CD4-positive, alpha-beta memory T cell (primary cell): ENCODE measurements around the gene GBX1. TPM values are rescaled to one million over a fixed set of nuclear protein-coding genes. Genes with fewer than 3 reads are reported as not detected.

Experiments
- CTCF ChIA-PET: fragments of 350-600 bp; sonication (Branson Sonifier 250); formaldehyde crosslinking; loops from one replicate; lab custom pipeline; 2021; ENCODE audit warnings: inconsistent platforms; ENCODE audit not compliant: partially characterized antibody; lab: Charles Lee
- POLR2A ChIA-PET: fragments of 350-600 bp; sonication (Branson Sonifier 250); formaldehyde crosslinking; loops from one replicate; lab custom pipeline; 2021; ENCODE audit not compliant: partially characterized antibody; lab: Charles Lee
- DNase-seq, 5 donors: peaks; one replicate each; pipeline versions ENCODE4 v3.0.0 to v3.0.0-alpha.2; 2020 to 2022; ENCODE audit warnings: mixed read lengths in 1 of 5
- H3K27ac ChIP-seq: one replicate; pipeline ENCODE4 v1.7.0; 2013; ENCODE audit warnings: low read depth, low read length
- H3K27me3 ChIP-seq: 2 replicates; pipeline ENCODE4 v1.7.0; 2013; ENCODE audit warnings: mild to moderate bottlenecking, low read length, moderate library complexity; ENCODE audit not compliant: insufficient read depth
- H3K36me3 ChIP-seq: 2 replicates; pipeline ENCODE4 v1.7.0; 2013; ENCODE audit warnings: mild to moderate bottlenecking, low read length, moderate library complexity; ENCODE audit not compliant: insufficient read depth
- H3K4me1 ChIP-seq: 2 replicates; pipeline ENCODE4 v1.7.0; 2013; ENCODE audit warnings: mild to moderate bottlenecking, low read length, moderate library complexity; ENCODE audit not compliant: insufficient read depth
- H3K4me3 ChIP-seq, 2 donors: one replicate each; pipeline ENCODE4 v1.7.0; 2013; ENCODE audit warnings: low read length in 2 of 2, mild to moderate bottlenecking in 1 of 2
- H3K9me3 ChIP-seq, 2 donors: one replicate each; pipeline ENCODE4 v1.7.0; 2013; ENCODE audit warnings: low read length in 2 of 2, control low read depth in 1 of 2; ENCODE audit not compliant: control insufficient read depth in 1 of 2
- H3K27ac Mint-ChIP-seq, 7 donors: one replicate each; pipeline ENCODE4 v1.8.0; 2020 to 2021; ENCODE audit warnings: mixed read lengths in 7 of 7, mild to moderate bottlenecking in 6 of 7, inconsistent platforms in 3 of 7, moderate library complexity in 3 of 7
- H3K27me3 Mint-ChIP-seq, 2 donors: one replicate each; pipeline ENCODE4 v1.8.0; 2020 to 2021; ENCODE audit warnings: mixed read lengths in 2 of 2
- H3K36me3 Mint-ChIP-seq, 2 donors: one replicate each; pipeline ENCODE4 v1.8.0; 2020 to 2021; ENCODE audit warnings: mixed read lengths in 2 of 2, inconsistent platforms in 1 of 2, mild to moderate bottlenecking in 1 of 2
- H3K4me1 Mint-ChIP-seq, 4 donors: one replicate each; pipeline ENCODE4 v1.8.0; 2020 to 2021; ENCODE audit warnings: mixed read lengths in 4 of 4, mild to moderate bottlenecking in 1 of 4
- H3K4me3 Mint-ChIP-seq, 8 donors: one replicate each; pipeline ENCODE4 v1.8.0; 2020 to 2021; ENCODE audit warnings: mixed read lengths in 8 of 8, mild to moderate bottlenecking in 7 of 8, moderate library complexity in 6 of 8, inconsistent platforms in 3 of 8
- H3K9me3 Mint-ChIP-seq, 8 donors: one replicate each; pipeline ENCODE4 v1.8.0; 2020 to 2021; ENCODE audit warnings: mixed read lengths in 8 of 8, mild to moderate bottlenecking in 5 of 8, inconsistent platforms in 3 of 8, moderate library complexity in 1 of 8
- intact Hi-C: fragments of 100-400 bp; cut with micrococcal nuclease; formaldehyde crosslinking; loops from one replicate; pipeline ENCODE4 v1.15.1; 2023
- polyA plus RNA-seq, 2 donors: library from polyadenylated mRNA; unstranded; fragments of 300-500 nt; fragmentation: Illumina TruSeq; gene quantifications; one replicate each; pipeline ENCODE4 v1.2.3, GENCODE V29; 2021
- total RNA-seq, 2 experiments: library from RNA; stranded (reverse); gene quantifications; one replicate each; pipeline ENCODE4 v1.2.3, GENCODE V29; 2021

The GBX1 gene
- total and polyA plus RNA-seq, 4 experiments from 2014 or later: not detected

DNA sequence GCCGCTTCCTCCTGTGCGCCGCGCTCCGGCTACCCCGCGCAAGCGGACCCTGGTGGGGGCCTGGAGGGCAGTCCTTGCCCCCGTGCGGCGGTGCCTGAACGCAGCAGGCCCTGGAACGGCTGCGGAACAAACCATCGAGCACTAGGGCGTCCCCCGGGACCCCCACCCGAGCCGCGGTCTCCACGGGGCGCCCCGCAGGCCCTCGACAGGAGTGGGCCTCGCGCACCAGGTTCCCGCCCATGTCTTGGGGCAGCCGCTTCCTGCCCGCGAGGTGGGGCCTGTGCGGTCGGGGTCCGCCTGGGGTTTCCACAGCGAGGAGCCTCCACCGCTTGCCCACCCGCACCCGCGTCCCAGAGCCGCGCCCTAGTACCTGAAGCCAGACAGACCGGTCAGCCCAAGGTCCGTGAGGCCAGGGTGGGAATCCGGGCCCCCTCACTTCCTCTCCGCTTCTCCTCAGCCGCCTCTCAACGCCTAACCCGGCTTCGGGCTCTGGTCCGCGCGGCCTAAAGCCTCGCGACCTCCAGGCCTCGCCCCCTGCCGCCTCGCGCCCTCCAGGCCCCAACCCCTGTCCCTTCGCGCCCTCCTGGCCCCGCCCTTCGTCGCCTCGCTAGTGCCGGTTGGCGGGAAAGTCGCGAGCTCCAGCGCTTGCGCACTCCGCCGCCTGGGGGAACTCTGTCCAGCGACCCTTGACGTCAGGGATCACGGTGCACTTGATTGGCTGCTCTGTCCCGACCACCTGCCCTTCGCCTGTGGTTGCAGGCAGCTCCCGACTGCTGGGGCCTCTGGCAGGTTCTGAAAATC, 7.0 kb upstream of the GBX1 start:
- H3K4me3 Mint-ChIP-seq: no peak overlapping the region

DNA sequence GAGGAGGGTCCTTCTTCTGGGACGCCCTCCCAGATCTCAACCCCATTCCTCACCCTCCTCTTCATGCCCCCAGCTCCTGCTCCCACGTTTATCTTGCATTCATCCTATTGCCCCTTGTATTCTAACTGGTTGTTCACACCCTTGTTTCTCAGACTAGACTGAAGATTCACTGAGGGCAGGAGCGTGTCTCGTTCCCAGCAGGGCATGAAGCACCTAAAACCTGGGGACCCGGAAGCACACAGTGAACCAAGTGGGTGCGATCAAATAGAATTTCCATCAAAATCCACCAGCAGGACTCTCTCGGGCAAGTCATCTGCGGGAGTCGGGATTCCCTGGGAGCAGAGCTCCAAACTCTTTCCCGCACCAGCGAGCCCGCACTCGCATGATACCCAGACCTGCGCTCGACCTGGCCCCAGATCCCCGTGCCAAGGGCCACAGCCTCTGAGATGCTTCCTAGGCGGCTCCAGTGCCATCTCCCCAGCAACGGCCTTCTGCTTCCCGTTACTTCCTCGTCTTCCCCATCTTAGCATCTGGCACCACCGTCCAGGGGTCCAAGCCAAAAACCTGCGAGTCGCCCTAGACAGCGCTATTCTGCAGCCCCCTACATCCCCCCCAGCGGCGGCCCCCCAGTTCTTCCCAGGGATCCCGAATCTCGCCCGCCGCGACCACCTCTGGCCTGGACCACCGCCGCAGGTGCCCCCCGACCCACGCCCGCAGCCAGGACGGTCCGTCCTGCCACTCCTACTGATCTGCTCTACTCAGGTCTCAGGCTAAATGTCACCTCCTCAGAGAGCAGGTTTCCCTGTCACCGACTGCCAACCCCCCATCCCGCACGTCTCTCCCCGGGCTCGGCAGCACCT, 6.1 kb upstream of the GBX1 start:
- H3K27ac Mint-ChIP-seq: peak overlapping the region in 4 of 7 donors; percentile 4 to 81 (median 56)
- no peaks in the 10 kb centered on the region for H3K9me3 ChIP-seq
- CTCF ChIA-PET: interaction anchor here (1.0 to 1.1 kb wide), 2 partner anchors 10 to 71 kb away, joined by 3 to 4 read pairs; no protein-coding TSS in a partner anchor
- POLR2A ChIA-PET: no interaction called here
- H3K27me3 ChIP-seq: peaks cover 10% of the 10 kb centered on the region
- intact Hi-C loops: loop anchor here (2.0 kb wide), 1 partner anchor 57 kb away; no protein-coding TSS in a partner anchor
- DNase-seq: no peak
- peak overlapping the region in 2 of 8 donors; percentile 10 to 43 for H3K4me3 Mint-ChIP-seq
- H3K4me1 ChIP-seq: no peaks in the 10 kb centered on the region
- no peak overlapping the region for H3K4me3 ChIP-seq
- no peak overlapping the region for H3K27ac ChIP-seq
- no peaks in the 10 kb centered on the region for H3K36me3 ChIP-seq
- peaks cover 23 to 37% of the 10 kb centered on the region in 2 donors for H3K27me3 Mint-ChIP-seq
- peaks cover 0 to 2% (median 0%) of the 10 kb centered on the region in 8 donors for H3K9me3 Mint-ChIP-seq
- peaks cover 7 to 16% (median 12%) of the 10 kb centered on the region in 4 donors for H3K4me1 Mint-ChIP-seq
- no peaks in the 10 kb centered on the region for H3K36me3 Mint-ChIP-seq

More for the DNA sequence above, 7.0 kb upstream of the GBX1 start:
- Histone ChIP-seq H3K4me3 (no peak overlapping the region), H3K27me3 (peaks cover 1% of the 10 kb centered on the region), H3K27ac (no peak overlapping the region), H3K4me1 (no peaks in the 10 kb centered on the region), H3K9me3 (no peaks in the 10 kb centered on the region), H3K36me3 (no peaks in the 10 kb centered on the region)
- Mint-ChIP-seq H3K36me3 (no peaks in the 10 kb centered on the region), H3K27ac (peak overlapping the region in 1 of 7 donors; percentile 53), H3K4me1 (peaks cover 6 to 13% (median 10%) of the 10 kb centered on the region in 4 donors), H3K27me3 (peaks cover 20 to 31% of the 10 kb centered on the region in 2 donors), H3K9me3 (peaks cover 0 to 2% (median 0%) of the 10 kb centered on the region in 8 donors)
- DNase-seq: peak in 2 of 5 donors; percentile 25 to 43
- CTCF ChIA-PET: interaction anchor here (1.7 kb wide), 1 partner anchor 9 kb away, joined by 5 read pairs; no protein-coding TSS in a partner anchor
- intact Hi-C loops: no loop called here
- POLR2A ChIA-PET: no interaction called here

DNA sequence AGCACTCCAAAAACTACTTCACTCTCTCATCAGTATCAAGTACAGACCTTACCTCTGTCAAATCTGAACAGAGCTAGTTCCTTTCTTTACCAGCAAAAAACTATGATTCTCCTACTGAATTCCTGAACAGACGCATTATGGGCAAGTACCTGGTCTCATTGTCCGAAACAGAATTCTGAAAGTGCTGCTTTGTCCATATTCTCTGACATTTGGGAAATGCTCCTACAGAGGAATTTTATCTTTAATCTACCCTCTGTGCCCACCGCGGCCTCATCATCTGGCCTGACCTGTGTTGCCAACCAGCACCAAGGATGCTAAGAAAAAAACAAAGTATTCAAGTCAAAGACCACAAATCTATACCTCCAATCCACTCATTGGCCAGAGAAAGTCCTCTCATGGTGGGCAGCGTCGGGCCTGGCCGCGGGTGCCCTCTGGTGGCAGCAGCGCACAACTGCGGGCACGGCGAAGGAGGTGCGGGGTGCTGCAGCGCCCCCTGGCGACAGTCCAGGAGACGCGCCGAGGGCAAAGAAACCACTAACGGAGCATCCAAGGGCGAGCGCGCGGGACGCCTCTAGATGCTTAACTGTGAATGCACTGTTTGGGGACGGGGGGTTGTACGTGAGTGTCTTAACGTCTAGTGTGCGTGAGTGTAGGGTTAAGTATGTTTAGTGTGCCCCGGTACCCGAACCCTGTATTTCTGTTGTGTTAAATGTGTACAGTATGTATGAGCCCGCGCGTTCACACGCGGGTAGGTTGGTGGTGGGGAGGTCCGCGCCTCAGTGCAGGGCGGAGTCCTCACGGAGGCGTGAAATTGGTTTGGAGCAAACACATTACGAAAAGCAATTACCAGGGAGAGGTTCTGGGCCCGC, 5.0 kb upstream of the GBX1 start:
- no peaks in the 10 kb centered on the region for H3K4me1 ChIP-seq
- H3K27ac Mint-ChIP-seq: peak overlapping the region in 4 of 7 donors; percentile 41 to 65 (median 62)
- no peak overlapping the region for H3K4me3 ChIP-seq
- ChIA-PET POLR2A (no interaction called here), CTCF (interaction anchor here (0.6 to 1.2 kb wide), 8 partner anchors 8 to 140 kb away, joined by 3 to 5 read pairs (median 3); no protein-coding TSS in a partner anchor)
- H3K9me3 Mint-ChIP-seq: peaks cover 0 to 2% (median 0%) of the 10 kb centered on the region in 8 donors
- peak; percentile 72 to 80 (median 75) for DNase-seq
- H3K4me1 Mint-ChIP-seq: peaks cover 11 to 21% (median 16%) of the 10 kb centered on the region in 4 donors
- peak overlapping the region in 1 of 8 donors; percentile 50 for H3K4me3 Mint-ChIP-seq
- H3K36me3 ChIP-seq: no peaks in the 10 kb centered on the region
- H3K27me3 ChIP-seq: peaks cover 14% of the 10 kb centered on the region
- H3K27me3 Mint-ChIP-seq: peaks cover 25 to 40% of the 10 kb centered on the region in 2 donors
- no peak overlapping the region for H3K27ac ChIP-seq
- no peaks in the 10 kb centered on the region for H3K9me3 ChIP-seq
- H3K36me3 Mint-ChIP-seq: no peaks in the 10 kb centered on the region
- intact Hi-C loops: loop anchor here (1.0 to 2.0 kb wide), 3 partner anchors 48 to 72 kb away; no protein-coding TSS in a partner anchor

DNA sequence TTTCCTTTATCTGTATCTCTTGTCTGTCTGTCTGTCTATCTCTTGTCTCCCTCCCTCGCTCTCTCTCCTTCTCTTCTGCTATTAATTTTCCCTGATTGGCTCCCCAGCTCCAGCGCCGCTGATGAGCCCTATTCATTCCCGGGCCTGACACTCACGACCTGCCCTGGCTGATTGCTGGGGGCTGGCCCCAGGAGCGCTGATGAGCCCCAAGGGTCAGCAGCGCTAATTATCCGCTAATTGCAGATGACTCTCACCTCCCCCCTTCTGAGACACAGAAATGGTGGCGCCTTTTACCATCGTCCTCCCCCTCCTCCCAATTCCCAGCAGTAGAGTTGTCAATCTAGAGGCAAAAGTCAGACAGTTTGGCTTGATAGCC, 1.3 kb upstream of the GBX1 start:
- Mint-ChIP-seq H3K27me3 (peaks cover 28 to 37% of the 10 kb centered on the region in 2 donors), H3K4me1 (peaks cover 11 to 26% (median 17%) of the 10 kb centered on the region in 4 donors), H3K36me3 (no peaks in the 10 kb centered on the region), H3K27ac (peak overlapping the region in 3 of 7 donors; percentile 22 to 72 (median 69)), H3K9me3 (peaks cover 0 to 2% (median 0%) of the 10 kb centered on the region in 8 donors), H3K4me3 (peak overlapping the region; percentile 35 to 89 (median 84))
- H3K27ac ChIP-seq: no peak overlapping the region
- intact Hi-C loops: loop anchor here (2.0 kb wide), 1 partner anchor 134 kb away; no protein-coding TSS in a partner anchor
- no peak for DNase-seq
- no peaks in the 10 kb centered on the region for H3K9me3 ChIP-seq
- H3K27me3 ChIP-seq: peaks cover 33% of the 10 kb centered on the region
- POLR2A ChIA-PET: no interaction called here
- H3K4me1 ChIP-seq: peaks cover 6% of the 10 kb centered on the region
- no peaks in the 10 kb centered on the region for H3K36me3 ChIP-seq
- CTCF ChIA-PET: interaction anchor here (0.9 to 3.9 kb wide), 9 partner anchors 9 to 231 kb away, joined by 3 to 20 read pairs (median 3); no protein-coding TSS in a partner anchor
- H3K4me3 ChIP-seq: no peak overlapping the region

DNA sequence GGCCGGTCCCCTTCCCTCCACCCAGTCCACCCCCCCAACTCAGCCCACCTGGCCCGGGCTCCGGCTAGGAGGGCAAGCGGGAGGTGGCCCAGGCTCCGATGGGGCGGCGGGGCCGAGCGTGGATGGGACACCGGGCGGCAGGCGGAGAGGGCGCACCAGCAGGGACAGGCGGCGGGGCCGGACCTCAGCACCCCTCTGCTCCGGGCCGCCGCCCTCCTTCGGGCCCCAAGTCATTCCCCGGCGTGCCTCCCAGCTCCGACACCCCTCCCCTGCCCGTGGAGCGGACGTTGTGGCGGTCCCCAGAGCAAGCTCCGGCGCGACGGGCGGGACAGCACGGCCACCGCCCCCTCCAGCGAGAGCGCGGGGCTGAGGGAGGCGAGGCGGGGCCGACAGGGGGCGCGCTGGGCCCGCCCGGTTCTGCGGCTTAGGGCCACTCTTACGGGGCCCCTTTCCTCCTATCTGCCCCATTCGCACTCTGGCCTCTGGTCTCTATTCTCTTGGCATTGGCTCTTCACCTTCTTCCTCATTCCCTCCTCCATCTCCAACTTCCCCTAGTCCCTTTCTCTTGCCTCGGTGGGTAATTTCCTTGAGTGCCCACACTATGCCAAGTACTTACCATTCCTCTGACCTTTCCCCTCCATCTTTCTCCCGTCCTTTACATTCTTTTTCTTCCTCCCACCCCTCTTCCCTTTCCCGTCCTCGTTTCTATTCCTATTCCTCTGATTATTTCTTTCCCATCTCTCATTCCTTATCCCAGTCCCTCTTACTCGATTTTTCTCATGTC, 701 bp upstream of the GBX1 start:
- Histone ChIP-seq H3K9me3 (no peaks in the 10 kb centered on the region), H3K4me3 (peak overlapping the region in 1 of 2 donors; percentile 33), H3K36me3 (no peaks in the 10 kb centered on the region), H3K27me3 (peaks cover 33% of the 10 kb centered on the region), H3K4me1 (peaks cover 6% of the 10 kb centered on the region), H3K27ac (no peak overlapping the region)
- Mint-ChIP-seq H3K27me3 (peaks cover 26 to 37% of the 10 kb centered on the region in 2 donors), H3K4me1 (peaks cover 10 to 24% (median 17%) of the 10 kb centered on the region in 4 donors), H3K27ac (peak overlapping the region in 5 of 7 donors; percentile 22 to 72 (median 69)), H3K4me3 (peak overlapping the region; percentile 73 to 89 (median 84)), H3K36me3 (no peaks in the 10 kb centered on the region), H3K9me3 (peaks cover 0 to 2% (median 0%) of the 10 kb centered on the region in 8 donors)
- intact Hi-C loops: loop anchor here (2.0 kb wide), 1 partner anchor 135 kb away; no protein-coding TSS in a partner anchor
- ChIA-PET CTCF (interaction anchor here (0.7 to 3.9 kb wide), 13 partner anchors 9 to 230 kb away, joined by 3 to 20 read pairs (median 3); no protein-coding TSS in a partner anchor), POLR2A (interaction anchor here (0.8 to 1.2 kb wide), 2 partner anchors 59 to 79 kb away, joined by 3 read pairs; partner anchors contain the start of gene ABCF2)
- DNase-seq: peak; percentile 52 to 65 (median 59)
